Rectal smooth muscle tissue (tissue), 1 donor: ENCODE data around the gene ZNF835.

Source experiments
- H3K27ac ChIP-seq: one replicate; pipeline ENCODE4 v1.7.0; 2013; ENCODE audit warnings: low read depth, low read length, inconsistent platforms
- H3K27me3 ChIP-seq: one replicate; pipeline ENCODE4 v1.7.0; 2013; ENCODE audit warnings: low read length; ENCODE audit not compliant: control insufficient read depth, insufficient read depth
- H3K36me3 ChIP-seq: one replicate; pipeline ENCODE4 v1.7.0; 2013; ENCODE audit warnings: low read length; ENCODE audit not compliant: control insufficient read depth, insufficient read depth
- H3K4me1 ChIP-seq: one replicate; pipeline ENCODE4 v1.7.0; 2013; ENCODE audit warnings: low read length; ENCODE audit not compliant: control insufficient read depth, insufficient read depth
- H3K4me3 ChIP-seq: one replicate; pipeline ENCODE4 v1.7.0; 2013; ENCODE audit warnings: low read length
- H3K9ac ChIP-seq: one replicate; pipeline ENCODE4 v1.7.0; 2013; ENCODE audit warnings: low read length

Gene ZNF835

DNA sequence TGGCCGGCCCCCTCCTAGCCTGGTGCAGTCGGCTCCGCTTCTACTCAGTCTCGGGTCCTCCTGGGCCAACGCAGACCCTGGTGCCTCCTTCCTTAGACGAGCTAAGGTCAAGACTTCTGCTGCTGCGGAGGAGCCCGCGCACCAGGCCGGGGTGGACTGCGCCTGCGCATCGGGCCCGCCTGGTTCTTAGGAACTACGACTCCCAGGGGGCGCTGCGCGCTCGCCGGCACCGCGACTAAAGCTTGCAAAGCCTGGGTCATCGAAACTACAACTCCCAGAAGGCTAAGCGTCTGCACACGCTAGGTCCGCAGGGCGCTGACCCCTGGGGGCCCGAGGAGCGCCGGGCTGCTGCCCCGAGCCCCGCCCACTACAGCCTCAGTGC is at the start of gene ZNF835:
Gene ZNF835 (minus strand): TSS at position 145 of the 382 bp plus-strand sequence. CDS start 6,559 bp downstream, outside the sequence.
- peaks cover 9% of the 10 kb centered on the region for H3K4me1 ChIP-seq
- peak within 1 kb of the TSS; percentile 58 for H3K9ac ChIP-seq
- no peaks in the 10 kb centered on the region for H3K36me3 ChIP-seq
- H3K27ac ChIP-seq: peak within 1 kb of the TSS; percentile 11
- H3K4me3 ChIP-seq: peak within 1 kb of the TSS; percentile 93
- no peaks in the 10 kb centered on the region for H3K27me3 ChIP-seq

DNA sequence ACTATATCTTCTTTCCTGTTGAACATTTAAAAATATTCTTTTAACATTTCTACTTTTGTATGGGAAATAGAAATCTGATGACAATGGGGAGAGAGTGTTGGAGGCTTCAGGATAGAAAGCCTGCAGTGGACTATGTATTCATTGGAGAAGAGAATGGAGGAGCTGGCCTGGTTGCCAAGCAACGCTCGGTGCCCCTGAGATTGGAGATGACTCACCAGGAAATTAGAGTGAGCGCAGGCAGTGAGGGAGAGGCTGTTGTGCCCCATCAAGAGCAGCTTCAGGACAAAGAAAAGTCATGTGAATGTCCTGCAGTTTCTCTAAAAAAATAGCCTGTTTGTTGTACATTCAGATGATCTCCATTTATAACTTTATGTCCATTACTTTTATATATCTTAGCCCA is 48.7 kb upstream of the ZNF835 start:
- Histone ChIP-seq H3K4me1 (no peaks in the 10 kb centered on the region), H3K36me3 (no peaks in the 10 kb centered on the region), H3K27me3 (no peaks in the 10 kb centered on the region), H3K27ac (no peak overlapping the region), H3K4me3 (no peak overlapping the region), H3K9ac (no peak overlapping the region)

DNA sequence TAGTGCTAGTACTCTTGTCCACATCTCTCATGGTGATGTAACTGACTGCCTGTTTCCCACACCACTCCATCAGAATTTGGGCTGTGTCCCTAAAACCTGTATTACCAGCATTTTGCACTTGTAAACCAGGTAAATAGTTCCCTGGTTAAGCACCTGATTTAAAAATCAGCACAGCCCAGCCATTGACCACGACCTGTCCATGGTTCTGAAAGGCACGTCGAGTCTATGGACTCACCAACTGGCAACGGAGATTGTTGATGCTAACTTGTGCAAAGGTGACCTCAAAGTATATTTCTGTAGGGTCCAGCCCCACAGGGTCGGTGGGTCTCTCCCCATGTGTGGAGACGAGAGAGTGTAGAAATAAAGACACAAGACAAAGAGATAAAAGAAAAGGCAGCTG is 46.7 kb upstream of the ZNF835 start:
- H3K4me1 ChIP-seq: no peaks in the 10 kb centered on the region
- H3K27ac ChIP-seq: no peak overlapping the region
- H3K9ac ChIP-seq: no peak overlapping the region
- H3K4me3 ChIP-seq: no peak overlapping the region
- H3K36me3 ChIP-seq: no peaks in the 10 kb centered on the region
- no peaks in the 10 kb centered on the region for H3K27me3 ChIP-seq

DNA sequence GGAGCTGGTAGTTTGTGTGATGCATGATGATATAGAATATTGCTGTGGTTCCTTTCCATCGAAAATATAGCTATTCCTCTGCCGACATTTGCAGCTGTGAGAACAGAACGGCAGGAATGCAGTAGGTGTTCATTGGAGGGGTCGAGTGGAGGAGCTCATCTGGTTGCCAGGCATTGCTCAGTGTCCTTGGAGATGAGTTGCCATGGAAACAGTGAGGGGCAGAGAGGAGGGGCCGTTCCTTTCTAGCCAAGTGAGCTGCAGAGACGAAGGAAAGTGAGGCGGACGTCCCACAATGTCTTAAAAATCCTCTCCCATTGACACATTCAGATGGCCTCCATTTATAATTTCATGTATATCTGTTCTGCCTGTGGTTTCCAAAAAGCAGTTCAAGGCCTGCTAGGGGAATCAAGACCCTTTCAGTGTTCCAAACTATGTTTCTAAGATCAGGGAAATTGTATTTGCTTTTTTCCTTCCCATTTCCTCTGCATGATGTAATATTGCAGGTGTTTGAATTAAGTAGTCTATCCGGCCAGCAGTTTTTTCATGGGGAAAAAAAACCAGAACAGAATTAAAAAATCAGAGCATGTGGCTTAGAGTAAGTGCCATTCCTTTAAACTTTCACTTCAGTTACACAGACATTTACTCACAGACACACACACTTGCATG is 41.2 kb upstream of the ZNF835 start:
- Histone ChIP-seq H3K4me1 (no peaks in the 10 kb centered on the region), H3K9ac (no peak overlapping the region), H3K27me3 (no peaks in the 10 kb centered on the region), H3K4me3 (no peak overlapping the region), H3K36me3 (no peaks in the 10 kb centered on the region), H3K27ac (no peak overlapping the region)

DNA sequence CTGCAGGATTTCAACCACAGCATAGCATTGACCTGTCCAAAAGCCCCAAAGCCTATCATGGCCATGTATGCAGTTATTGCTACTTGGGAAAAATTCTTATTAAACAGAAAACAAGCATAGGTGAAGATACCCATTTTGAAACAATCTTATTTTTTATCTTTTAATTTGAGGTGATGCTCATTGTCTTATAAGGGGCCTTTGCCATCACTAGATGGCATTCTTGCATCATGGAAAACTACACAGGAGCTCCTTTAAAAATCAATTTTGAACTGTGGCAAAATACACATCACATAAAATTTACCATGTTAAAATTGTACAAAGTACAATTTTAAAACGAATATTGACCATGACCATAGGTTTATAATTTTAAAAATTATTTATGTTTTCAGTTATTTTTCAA is 38.9 kb upstream of the ZNF835 start:
- Histone ChIP-seq H3K27me3 (no peaks in the 10 kb centered on the region), H3K27ac (no peak overlapping the region), H3K4me1 (no peaks in the 10 kb centered on the region), H3K36me3 (no peaks in the 10 kb centered on the region), H3K4me3 (no peak overlapping the region), H3K9ac (no peak overlapping the region)

DNA sequence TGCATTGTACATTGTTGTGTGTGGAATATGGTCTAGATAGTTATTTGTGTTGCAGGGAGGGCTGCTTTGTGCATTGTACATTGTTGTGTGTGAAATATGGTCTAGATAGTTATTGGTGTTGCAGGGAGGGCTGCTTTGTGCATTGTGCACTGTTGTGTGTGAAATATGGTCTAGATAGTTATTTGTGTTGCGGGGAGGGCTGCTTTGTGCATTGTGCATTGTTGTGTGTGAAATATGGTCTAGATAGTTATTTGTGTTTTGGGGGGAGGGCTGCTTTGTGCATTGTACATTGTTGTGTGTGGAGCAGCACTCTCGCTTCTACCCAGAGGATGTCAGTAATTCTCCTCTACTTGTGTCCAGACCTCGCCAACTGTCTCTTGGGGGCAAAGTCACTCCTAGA is 36.3 kb upstream of the ZNF835 start:
- Histone ChIP-seq H3K27me3 (no peaks in the 10 kb centered on the region), H3K9ac (no peak overlapping the region), H3K4me1 (no peaks in the 10 kb centered on the region), H3K4me3 (no peak overlapping the region), H3K36me3 (no peaks in the 10 kb centered on the region), H3K27ac (no peak overlapping the region)

DNA sequence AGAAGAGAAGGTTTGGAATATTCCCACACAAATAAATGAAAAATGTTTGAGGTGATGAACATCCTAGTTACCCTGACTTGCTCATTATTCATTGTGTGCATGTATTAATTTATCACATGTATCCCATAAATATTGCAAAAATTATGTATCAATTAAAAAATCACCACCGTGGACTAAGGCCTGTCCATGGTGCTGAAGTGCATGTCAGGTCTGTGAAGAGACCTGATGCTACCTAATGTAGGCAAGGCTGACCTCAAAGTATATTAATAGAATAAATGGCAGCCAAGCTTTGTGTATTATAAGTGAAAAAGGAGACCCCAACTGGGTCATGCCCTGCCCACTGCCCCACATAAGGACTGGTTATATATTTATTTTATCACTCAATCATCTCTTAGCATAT is 34.4 kb upstream of the ZNF835 start:
- Histone ChIP-seq H3K9ac (no peak overlapping the region), H3K36me3 (no peaks in the 10 kb centered on the region), H3K27me3 (no peaks in the 10 kb centered on the region), H3K4me1 (no peaks in the 10 kb centered on the region), H3K27ac (no peak overlapping the region), H3K4me3 (no peak overlapping the region)

DNA sequence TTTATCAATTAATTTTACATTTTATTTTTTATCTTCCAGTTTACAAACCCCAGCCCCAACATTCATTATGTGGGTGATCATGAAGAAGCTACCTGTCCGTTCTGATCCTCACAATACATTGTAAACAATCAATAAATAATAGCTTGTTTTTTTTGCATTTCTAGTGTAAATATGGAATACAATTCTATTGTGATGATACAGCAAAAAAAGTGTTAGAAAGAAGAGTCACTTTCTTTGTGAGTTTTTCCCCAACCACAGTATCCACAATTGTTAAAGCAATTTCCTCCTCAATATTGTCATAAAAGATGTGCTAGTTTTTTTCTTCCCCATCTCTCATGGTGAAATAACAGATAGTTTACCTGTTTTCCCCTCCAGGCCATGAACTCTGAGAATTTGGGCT is 30.3 kb upstream of the ZNF835 start:
- H3K4me3 ChIP-seq: no peak overlapping the region
- no peaks in the 10 kb centered on the region for H3K4me1 ChIP-seq
- no peaks in the 10 kb centered on the region for H3K27me3 ChIP-seq
- no peak overlapping the region for H3K27ac ChIP-seq
- H3K36me3 ChIP-seq: no peaks in the 10 kb centered on the region
- no peak overlapping the region for H3K9ac ChIP-seq

DNA sequence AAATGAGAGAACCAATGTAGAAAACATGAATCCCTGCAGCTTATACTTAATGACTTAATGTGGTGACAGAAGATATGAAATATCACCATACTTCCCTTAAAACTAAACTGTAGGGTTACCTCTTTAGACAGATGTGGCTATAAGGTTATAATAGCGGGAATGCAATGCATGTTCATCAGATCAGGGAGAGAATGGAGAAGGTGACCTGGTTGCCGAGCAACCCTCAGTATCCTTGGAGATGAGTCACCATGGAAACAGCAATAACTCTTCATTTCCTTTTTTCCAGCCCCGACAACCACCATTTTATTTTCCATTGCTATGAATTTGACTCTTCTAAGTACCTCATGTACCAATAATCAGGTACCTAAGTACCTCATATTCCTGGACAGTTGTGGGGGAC is 28.0 kb upstream of the ZNF835 start:
- no peak overlapping the region for H3K4me3 ChIP-seq
- H3K36me3 ChIP-seq: no peaks in the 10 kb centered on the region
- H3K4me1 ChIP-seq: no peaks in the 10 kb centered on the region
- no peak overlapping the region for H3K9ac ChIP-seq
- H3K27ac ChIP-seq: no peak overlapping the region
- H3K27me3 ChIP-seq: no peaks in the 10 kb centered on the region

DNA sequence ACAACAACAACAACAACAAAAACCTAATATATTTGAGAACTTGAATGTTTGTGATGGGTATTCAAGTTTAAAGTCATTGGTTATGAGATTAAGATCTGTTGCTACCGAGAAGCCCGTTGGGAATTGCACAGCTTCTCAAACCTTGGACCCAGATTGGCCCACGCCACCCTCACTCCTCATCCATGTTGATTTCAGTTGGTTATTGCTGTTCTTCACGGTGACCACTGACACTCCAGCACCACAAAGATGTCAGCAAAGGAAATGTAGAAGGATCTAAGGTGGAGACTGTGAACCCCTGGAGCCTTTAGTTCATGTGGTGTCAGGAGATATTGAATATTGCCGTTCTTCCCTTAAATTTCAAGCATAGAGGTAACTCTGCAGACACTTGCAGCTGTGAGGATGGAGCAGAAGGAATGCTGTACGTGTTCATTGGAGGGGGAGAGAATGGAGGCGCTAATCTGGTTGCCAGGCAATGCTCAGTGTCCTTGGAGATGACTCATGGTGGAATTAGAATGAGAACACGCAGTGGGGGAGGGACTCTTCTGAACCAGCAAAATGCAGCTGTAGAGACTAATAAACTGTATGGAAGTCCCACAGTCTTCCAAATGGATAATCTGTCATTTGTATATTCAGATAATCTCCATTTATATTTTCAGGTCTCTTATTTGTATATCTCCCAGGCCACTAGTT is 20.8 kb upstream of the ZNF835 start:
- Histone ChIP-seq H3K27ac (no peak overlapping the region), H3K9ac (no peak overlapping the region), H3K27me3 (no peaks in the 10 kb centered on the region), H3K4me3 (no peak overlapping the region), H3K4me1 (no peaks in the 10 kb centered on the region), H3K36me3 (no peaks in the 10 kb centered on the region)

DNA sequence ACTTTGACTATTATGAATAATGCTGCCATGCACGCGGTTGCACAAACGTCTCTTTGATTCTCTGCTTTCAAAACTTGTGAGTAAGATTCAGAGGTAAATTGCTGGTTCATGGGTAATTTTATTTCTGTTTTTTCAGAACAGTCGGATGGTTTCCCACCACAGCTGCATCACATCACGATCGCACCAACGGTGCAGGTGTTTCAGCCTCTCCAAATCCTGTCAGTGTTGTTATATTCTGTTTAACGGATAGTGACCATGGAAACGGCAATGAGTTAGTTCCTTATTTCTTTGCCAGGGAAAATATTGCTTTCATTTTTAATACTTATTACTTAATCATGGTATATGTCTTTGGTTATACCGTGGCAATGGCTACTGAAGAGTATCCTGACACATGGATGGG is 19.1 kb upstream of the ZNF835 start:
- Histone ChIP-seq H3K4me3 (no peak overlapping the region), H3K9ac (no peak overlapping the region), H3K27me3 (no peaks in the 10 kb centered on the region), H3K27ac (no peak overlapping the region), H3K4me1 (no peaks in the 10 kb centered on the region), H3K36me3 (no peaks in the 10 kb centered on the region)

DNA sequence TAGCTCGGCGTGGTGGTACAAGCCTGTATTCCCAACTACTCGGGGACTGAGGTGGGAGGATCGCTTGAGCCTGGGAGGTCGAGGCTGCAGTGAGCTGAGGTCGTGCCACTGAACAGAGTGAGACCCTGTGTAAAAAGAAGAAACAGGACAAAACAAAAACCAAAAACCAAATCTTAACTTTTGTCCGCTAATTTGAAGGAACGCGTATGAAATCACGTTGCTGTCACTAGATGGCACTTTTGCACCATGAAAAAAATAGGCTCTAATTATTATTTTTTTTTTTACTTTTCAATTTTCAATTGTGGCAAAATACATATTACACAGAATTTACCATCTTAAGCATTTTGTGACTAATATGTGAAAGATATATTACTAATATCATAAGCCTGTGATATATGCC is 17.6 kb upstream of the ZNF835 start:
- H3K36me3 ChIP-seq: no peaks in the 10 kb centered on the region
- no peaks in the 10 kb centered on the region for H3K4me1 ChIP-seq
- H3K27me3 ChIP-seq: no peaks in the 10 kb centered on the region
- no peak overlapping the region for H3K4me3 ChIP-seq
- H3K27ac ChIP-seq: no peak overlapping the region
- no peak overlapping the region for H3K9ac ChIP-seq

DNA sequence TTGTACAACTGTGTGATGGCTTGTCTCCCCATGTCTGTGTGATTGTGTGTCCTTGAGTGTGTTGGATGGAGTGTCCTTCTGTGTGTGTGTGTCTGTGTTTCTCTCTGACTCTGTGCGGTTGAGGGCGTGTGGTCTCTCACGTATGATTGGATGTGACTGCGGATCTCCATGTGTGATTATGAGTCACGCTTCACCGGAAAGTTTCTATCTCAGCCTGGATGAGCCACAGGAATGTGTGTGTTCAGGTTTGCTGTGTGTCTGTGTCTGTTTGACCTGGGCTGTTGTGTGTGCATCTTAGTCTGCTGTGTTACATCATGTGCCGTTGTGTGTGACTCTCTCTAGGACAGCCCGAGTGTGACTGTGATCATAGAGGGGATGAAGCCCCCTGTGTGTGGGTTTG is 15.5 kb upstream of the ZNF835 start:
- Histone ChIP-seq H3K36me3 (no peaks in the 10 kb centered on the region), H3K9ac (no peak overlapping the region), H3K4me3 (no peak overlapping the region), H3K27ac (no peak overlapping the region), H3K4me1 (no peaks in the 10 kb centered on the region), H3K27me3 (no peaks in the 10 kb centered on the region)
